Panc1 (cell line): ENCODE data around the gene ABCB1. TPM values are rescaled to one million over a fixed set of nuclear protein-coding genes. Genes with fewer than 3 reads are reported as not detected.

Experiments used
- ATAC-seq: fragments of 200-7000 bp; cut with Tn5 transposase; 2 replicates; pipeline ENCODE4 v1.9.1; 2020; ENCODE audit warnings: mild to moderate bottlenecking, moderate library complexity
- BruUV-seq: library from RNA; stranded (reverse); fragments of 400-500 nt; replicated peaks from 2 replicates; lab custom pipeline; 2021; lab: Mats Ljungman, UMichigan
- CTCF ChIA-PET: fragments of 300-600 bp; sonication (Branson Sonifier 250); formaldehyde crosslinking; loops from one replicate; lab custom pipeline; 2022; ENCODE audit warnings: antibody characterized with exemption; lab: Charles Lee
- POLR2A ChIA-PET: fragments of 300-600 bp; sonication (Branson Sonifier 250); formaldehyde crosslinking; loops from one replicate; lab custom pipeline; 2022; ENCODE audit warnings: antibody characterized with exemption; lab: Charles Lee
- DNase-seq: peaks from one replicate; pipeline ENCODE4 v3.0.0-alpha.2; 2010; ENCODE audit warnings: low read depth, low spot score
- H3K27ac ChIP-seq: 2 replicates; pipeline ENCODE4 v1.5.1; 2011; ENCODE audit warnings: mild to moderate bottlenecking, low read length, inconsistent platforms
- H3K27me3 ChIP-seq: fragments of 200-500 bp; sonication (Bioruptor generic); 2 replicates; pipeline ENCODE4 v1.6.0; 2014; ENCODE audit warnings: low read length, inconsistent platforms; ENCODE audit not compliant: control insufficient read depth, insufficient read depth
- H3K36me3 ChIP-seq: fragments of 200-500 bp; sonication (Bioruptor generic); 2 replicates; pipeline ENCODE4 v1.5.1; 2014; ENCODE audit warnings: inconsistent platforms, mild to moderate bottlenecking, low read length, moderate library complexity; ENCODE audit not compliant: control insufficient read depth, insufficient read depth
- H3K4me1 ChIP-seq: 2 replicates; pipeline ENCODE4 v1.5.1; 2011; ENCODE audit warnings: inconsistent platforms, mild to moderate bottlenecking, low read length, moderate library complexity; ENCODE audit not compliant: control insufficient read depth, insufficient read depth
- H3K4me3 ChIP-seq, 2 experiments: 2 replicates each; pipeline ENCODE4 v1.5.1; 2011 to 2012; ENCODE audit warnings: low read depth in 2 of 2, low read length in 2 of 2, mild to moderate bottlenecking in 2 of 2, inconsistent platforms in 1 of 2, moderate library complexity in 1 of 2
- H3K9me3 ChIP-seq: fragments of 200-500 bp; sonication (Bioruptor generic); 2 replicates; pipeline ENCODE4 v1.5.1; 2014; ENCODE audit warnings: low read depth, mild to moderate bottlenecking, inconsistent platforms, low read length, moderate library complexity; ENCODE audit not compliant: control insufficient read depth, insufficient read depth
- POLR2AphosphoS5 ChIP-seq: IDR thresholded peaks from 2 replicates; pipeline ENCODE4 v1.6.1; 2012; ENCODE audit warnings: mild to moderate bottlenecking, low read depth, low read length, moderate library complexity
- REST ChIP-seq, 2 experiments: IDR thresholded peaks; 2 replicates each; pipeline ENCODE4 v1.6.1; 2011 to 2012; ENCODE audit warnings: low read depth in 2 of 2, control low read depth in 1 of 2, low read length in 1 of 2, mild to moderate bottlenecking in 1 of 2, moderate library complexity in 1 of 2; ENCODE audit not compliant: insufficient read depth in 1 of 2
- SIN3A ChIP-seq: IDR thresholded peaks from 2 replicates; pipeline ENCODE4 v1.6.1; 2012; ENCODE audit warnings: low read depth, mild to moderate bottlenecking, low read length, moderate library complexity, borderline replicate concordance; ENCODE audit not compliant: insufficient read depth
- TCF7L2 ChIP-seq: IDR thresholded peaks from 2 replicates; pipeline ENCODE4 v1.6.1; 2011; ENCODE audit warnings: mild to moderate bottlenecking, low read depth, low read length, inconsistent platforms
- in situ Hi-C: cut with HindIII; loops from 2 replicates; pipeline ENCODE4 v1.10.0; 2016; ENCODE audit warnings: low sequenced_read_pairs, low pct_unique_long_range_greater_than_20kb
- intact Hi-C: fragments of 100-400 bp; cut with micrococcal nuclease; formaldehyde crosslinking; loops from one replicate; pipeline ENCODE4 v1.10.0; 2022; ENCODE audit not compliant: unreplicated experiment
- total RNA-seq: library from RNA; stranded (reverse); gene quantifications from one replicate; pipeline ENCODE4 v1.2.1, GENCODE V29; 2021; ENCODE audit not compliant: unreplicated experiment
- TF ChIP-seq, protein P1 (sequence below): fragments of 450-650 bp; IDR thresholded peaks from 2 replicates; pipeline ENCODE4 v1.5.1; 2017; ENCODE audit warnings: mild to moderate bottlenecking

The ABCB1 gene
- total RNA-seq, 1 experiment from 2014 or later: 0.67 TPM

DNA sequence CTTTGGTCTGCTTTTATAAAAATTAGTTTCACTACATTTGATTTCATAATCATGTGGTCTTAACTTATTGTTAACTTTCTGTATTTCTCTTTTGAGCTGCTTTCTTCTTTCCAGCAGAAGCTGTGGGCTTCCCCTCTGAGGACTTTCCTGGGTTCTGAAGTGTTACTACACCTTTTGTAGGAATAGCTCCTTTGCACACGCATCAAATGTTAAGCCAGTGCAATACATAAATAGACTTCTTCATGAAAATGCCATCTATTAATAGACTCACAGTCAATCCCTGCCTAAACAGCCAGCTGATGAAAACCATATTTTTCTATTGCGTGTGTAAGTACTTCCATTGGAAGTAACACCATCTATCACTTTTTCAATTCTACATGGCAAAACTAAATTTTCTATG lies 126.7 kb downstream of the ABCB1 start:
- H3K36me3 ChIP-seq: no peaks in the 10 kb centered on the region
- H3K27me3 ChIP-seq: peaks cover 28% of the 10 kb centered on the region
- no peaks in the 10 kb centered on the region for H3K4me1 ChIP-seq
- H3K27ac ChIP-seq: no peak overlapping the region
- no TSS peak for BruUV-seq
- DNase-seq (no peak), ATAC-seq (no peak)
- intact Hi-C loops (no loop called here), in situ Hi-C loops (no loop called here)
- ChIA-PET POLR2A (no interaction called here), CTCF (no interaction called here)
- TF ChIP-seq POLR2AphosphoS5 (no peak), REST (IDR thresholded peaks at IDR 0.05; ENCODE audit: insufficient read depth in 1 of 2, low read depth in 2 of 2, low read length in 1 of 2) (no peak), TCF7L2 (no peak), SIN3A (no peak)
- TF ChIP-seq, protein P1, sequence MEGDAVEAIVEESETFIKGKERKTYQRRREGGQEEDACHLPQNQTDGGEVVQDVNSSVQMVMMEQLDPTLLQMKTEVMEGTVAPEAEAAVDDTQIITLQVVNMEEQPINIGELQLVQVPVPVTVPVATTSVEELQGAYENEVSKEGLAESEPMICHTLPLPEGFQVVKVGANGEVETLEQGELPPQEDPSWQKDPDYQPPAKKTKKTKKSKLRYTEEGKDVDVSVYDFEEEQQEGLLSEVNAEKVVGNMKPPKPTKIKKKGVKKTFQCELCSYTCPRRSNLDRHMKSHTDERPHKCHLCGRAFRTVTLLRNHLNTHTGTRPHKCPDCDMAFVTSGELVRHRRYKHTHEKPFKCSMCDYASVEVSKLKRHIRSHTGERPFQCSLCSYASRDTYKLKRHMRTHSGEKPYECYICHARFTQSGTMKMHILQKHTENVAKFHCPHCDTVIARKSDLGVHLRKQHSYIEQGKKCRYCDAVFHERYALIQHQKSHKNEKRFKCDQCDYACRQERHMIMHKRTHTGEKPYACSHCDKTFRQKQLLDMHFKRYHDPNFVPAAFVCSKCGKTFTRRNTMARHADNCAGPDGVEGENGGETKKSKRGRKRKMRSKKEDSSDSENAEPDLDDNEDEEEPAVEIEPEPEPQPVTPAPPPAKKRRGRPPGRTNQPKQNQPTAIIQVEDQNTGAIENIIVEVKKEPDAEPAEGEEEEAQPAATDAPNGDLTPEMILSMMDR: no peak
- no peak overlapping the region for H3K4me3 ChIP-seq
- no peaks in the 10 kb centered on the region for H3K9me3 ChIP-seq

DNA sequence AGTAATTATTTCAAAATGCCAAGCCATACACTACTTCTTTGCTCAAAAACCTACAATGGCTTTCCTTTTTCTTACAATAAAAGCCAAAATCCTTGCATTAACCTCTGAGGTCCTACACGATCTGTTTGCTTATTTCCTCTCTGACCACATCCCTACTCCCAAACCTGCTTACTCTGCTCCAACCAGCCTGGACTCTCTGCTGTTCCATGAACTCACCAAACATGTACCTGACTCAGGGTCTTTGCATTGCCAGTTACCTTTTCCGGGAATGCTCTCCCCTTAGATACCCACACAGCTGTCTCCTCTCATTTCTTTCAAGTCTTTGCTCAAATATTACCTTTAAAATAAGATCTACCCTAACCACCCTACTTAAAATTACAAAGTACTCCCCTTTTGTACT lies 127.5 kb downstream of the ABCB1 start:
- Histone ChIP-seq H3K4me1 (no peaks in the 10 kb centered on the region), H3K36me3 (no peaks in the 10 kb centered on the region), H3K9me3 (no peaks in the 10 kb centered on the region), H3K27me3 (peaks cover 28% of the 10 kb centered on the region), H3K4me3 (no peak overlapping the region), H3K27ac (no peak overlapping the region)
- ChIA-PET POLR2A (no interaction called here), CTCF (no interaction called here)
- intact Hi-C loops: no loop called here
- no TSS peak for BruUV-seq
- DNase-seq: no peak
- no peak for TF ChIP-seq TCF7L2
- TF ChIP-seq, protein P1: no peak
- TF ChIP-seq POLR2AphosphoS5: no peak
- no peak for TF ChIP-seq REST (IDR thresholded peaks at IDR 0.05; ENCODE audit: insufficient read depth in 1 of 2, low read depth in 2 of 2, low read length in 1 of 2)
- TF ChIP-seq SIN3A: no peak
- in situ Hi-C loops: no loop called here
- peak; percentile 58; the same call in 1 of the 2 replicates for ATAC-seq
